Pancreas (tissue), 10 donors: ENCODE results near the gene MACROD2. TPM values are rescaled to one million over a fixed set of nuclear protein-coding genes. Genes with fewer than 3 reads are reported as not detected.

Experiments
- ATAC-seq, 4 donors: fragments of 200-7000 bp; cut with Tn5 transposase; one replicate each; pipeline versions ENCODE4 v1.8.0 to v1.9.1; 2020; ENCODE audit warnings: mild to moderate bottlenecking in 4 of 4, moderate library complexity in 4 of 4
- DNase-seq, 6 donors: peaks; one replicate each; pipeline ENCODE4 v3.0.0-alpha.2; 2020
- FAIRE-seq: peaks from 2 replicates; lab custom pipeline; 2012; peaks lifted over from hg19 to GRCh38; lab: Jason Lieb, UNC
- H3K27ac ChIP-seq, 4 donors: fragments of 200-600 bp; sonication (generic); 1 replicate in 3 of 4; 2 replicates in 1 of 4; pipeline versions ENCODE4 v1.5.0 to v1.8.0; 2020
- H3K27me3 ChIP-seq, 4 donors: fragments of 200-600 bp; one replicate each; pipeline ENCODE4 v1.8.0; 2021
- H3K36me3 ChIP-seq, 3 donors: fragments of 200-600 bp; sonication (generic) in 1 of 3; one replicate each; pipeline versions ENCODE4 v1.5.0 to v1.8.0; 2020 to 2021
- H3K4me1 ChIP-seq, 3 donors: fragments of 200-600 bp; one replicate each; pipeline ENCODE4 v1.8.0; 2021
- H3K4me3 ChIP-seq, 4 donors: fragments of 200-600 bp; sonication (generic) in 2 of 4; one replicate each; pipeline versions ENCODE4 v1.5.0 to v1.8.0; 2020 to 2021
- H3K9me3 ChIP-seq, 4 donors: fragments of 200-600 bp; one replicate each; pipeline ENCODE4 v1.8.0; 2021
- whole genome bisulfite sequencing, 2 donors: extraction: QIAGEN DNeasy Blood & Tissue Kit; methylation state at CpG; one replicate each; pipeline ENCODE4 v1.1.7; 2013; 5-methylcytosine and 5-hydroxymethylcytosine counted together
- intact Hi-C, 3 donors: fragments of 100-400 bp; cut with DNase I; formaldehyde crosslinking; loops; one replicate each; pipeline versions ENCODE4 v1.11.1 to v1.14.2; 2022
- polyA plus RNA-seq, 2 donors: library from polyadenylated mRNA; stranded (reverse); fragments of 200-250 nt; gene quantifications; one replicate each; pipeline ENCODE4 v1.2.3, GENCODE V29; 2013
- total RNA-seq, 6 donors: library from RNA; stranded (reverse); fragmentation: NEBNext Ultra II Directional in 4 of 6; extraction: Animal tissue kit (Norgen Biotek cat#: 25700) in 4 of 6; gene quantifications; one replicate each; pipeline versions ENCODE4 v1.2.1 to v1.2.4, GENCODE V29; 2021 to 2023
- TF ChIP-seq, protein P1 (sequence below), 4 donors: fragments of 200-600 bp; sonication (generic) in 3 of 4; IDR thresholded peaks; one replicate each; pipeline versions ENCODE4 v1.5.0 to v1.8.0; 2021; ENCODE audit warnings: antibody characterized with exemption in 4 of 4
- donor health status: healthy with polysubstance abuse.
- donor health status: DM: no; HTN: no; CAD: no; lungs with moderate emphysema.
- donor health status: DM: no; HTN: no; CAD: no.
- donor health status: control.
- donor health status: control.
- donor health status: Bipolar disorder and iron deficiency.
- donor health status: DM: yes; HTN: yes; CAD: no.
- donor health status: DM: no; HTN: no; CAD: no.
- donor health status: DM: no; HTN: no; CAD: no.
- donor health status: DM: yes; HTN: yes; CAD: no.

Gene MACROD2
- total and polyA plus RNA-seq, 8 donors, result 1.7 to 4.9 (median 2.7) TPM

GRCh38 chr20:15485519-15485918 is 1490.2 kb downstream of the MACROD2 start:
- 59 to 81% methylated on average over 2 of the region's 2 CpGs for WGBS, 2 donors
- FAIRE-seq (no peak), DNase-seq (no peak), ATAC-seq (no peak)
- H3K36me3 ChIP-seq, result no peaks in the 10 kb centered on the region
- no peaks in the 10 kb centered on the region for H3K4me1 ChIP-seq
- H3K9me3 ChIP-seq, result no peaks in the 10 kb centered on the region
- no peak overlapping the region for H3K4me3 ChIP-seq
- no peak overlapping the region for H3K27ac ChIP-seq
- intact Hi-C loops, result no loop called here
- H3K27me3 ChIP-seq, result no peaks in the 10 kb centered on the region
- TF ChIP-seq, protein P1, sequence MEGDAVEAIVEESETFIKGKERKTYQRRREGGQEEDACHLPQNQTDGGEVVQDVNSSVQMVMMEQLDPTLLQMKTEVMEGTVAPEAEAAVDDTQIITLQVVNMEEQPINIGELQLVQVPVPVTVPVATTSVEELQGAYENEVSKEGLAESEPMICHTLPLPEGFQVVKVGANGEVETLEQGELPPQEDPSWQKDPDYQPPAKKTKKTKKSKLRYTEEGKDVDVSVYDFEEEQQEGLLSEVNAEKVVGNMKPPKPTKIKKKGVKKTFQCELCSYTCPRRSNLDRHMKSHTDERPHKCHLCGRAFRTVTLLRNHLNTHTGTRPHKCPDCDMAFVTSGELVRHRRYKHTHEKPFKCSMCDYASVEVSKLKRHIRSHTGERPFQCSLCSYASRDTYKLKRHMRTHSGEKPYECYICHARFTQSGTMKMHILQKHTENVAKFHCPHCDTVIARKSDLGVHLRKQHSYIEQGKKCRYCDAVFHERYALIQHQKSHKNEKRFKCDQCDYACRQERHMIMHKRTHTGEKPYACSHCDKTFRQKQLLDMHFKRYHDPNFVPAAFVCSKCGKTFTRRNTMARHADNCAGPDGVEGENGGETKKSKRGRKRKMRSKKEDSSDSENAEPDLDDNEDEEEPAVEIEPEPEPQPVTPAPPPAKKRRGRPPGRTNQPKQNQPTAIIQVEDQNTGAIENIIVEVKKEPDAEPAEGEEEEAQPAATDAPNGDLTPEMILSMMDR (IDR thresholded peaks at IDR 0.05), result no peak

- DNase-seq (no peak), ATAC-seq (no peak), FAIRE-seq (no peak)
- Histone ChIP-seq H3K4me1 (no peaks in the 10 kb centered on the region), H3K27ac (no peak overlapping the region), H3K27me3 (no peaks in the 10 kb centered on the region), H3K9me3 (no peaks in the 10 kb centered on the region), H3K4me3 (no peak overlapping the region), H3K36me3 (no peaks in the 10 kb centered on the region)
- intact Hi-C loops, result no loop called here
- TF ChIP-seq, protein P1 (IDR thresholded peaks at IDR 0.05), result no peak
- 66 to 83% methylated on average over 2 of the region's 2 CpGs for WGBS, 2 donors
Measured at GRCh38 chr20:15487030-15487429, 1491.7 kb downstream of the MACROD2 start.

GRCh38 chr20:15487682-15488081 is 1492.4 kb downstream of the MACROD2 start:
- intact Hi-C loops, result no loop called here
- Histone ChIP-seq H3K4me1 (no peaks in the 10 kb centered on the region), H3K4me3 (no peak overlapping the region), H3K9me3 (no peaks in the 10 kb centered on the region), H3K27me3 (no peaks in the 10 kb centered on the region), H3K36me3 (no peaks in the 10 kb centered on the region), H3K27ac (no peak overlapping the region)
- FAIRE-seq, result no peak
- TF ChIP-seq, protein P1 (IDR thresholded peaks at IDR 0.05), result no peak
- ATAC-seq, result no peak
- 92 to 95% methylated on average over 2 of the region's 2 CpGs for WGBS, 2 donors
- DNase-seq, result no peak

- Histone ChIP-seq H3K4me1 (no peaks in the 10 kb centered on the region), H3K4me3 (no peak overlapping the region), H3K9me3 (no peaks in the 10 kb centered on the region), H3K36me3 (no peaks in the 10 kb centered on the region), H3K27me3 (no peaks in the 10 kb centered on the region), H3K27ac (no peak overlapping the region)
- DNase-seq, result no peak
- intact Hi-C loops, result no loop called here
- TF ChIP-seq, protein P1 (IDR thresholded peaks at IDR 0.05), result no peak
- FAIRE-seq, result no peak
- peak in 1 of 4 donors; percentile 36 for ATAC-seq
- WGBS, 2 donors, result 42 to 88% methylated on average over 1 of the region's 1 CpG
Measured at GRCh38 chr20:15491575-15491974, 1496.3 kb downstream of the MACROD2 start.

DNA sequence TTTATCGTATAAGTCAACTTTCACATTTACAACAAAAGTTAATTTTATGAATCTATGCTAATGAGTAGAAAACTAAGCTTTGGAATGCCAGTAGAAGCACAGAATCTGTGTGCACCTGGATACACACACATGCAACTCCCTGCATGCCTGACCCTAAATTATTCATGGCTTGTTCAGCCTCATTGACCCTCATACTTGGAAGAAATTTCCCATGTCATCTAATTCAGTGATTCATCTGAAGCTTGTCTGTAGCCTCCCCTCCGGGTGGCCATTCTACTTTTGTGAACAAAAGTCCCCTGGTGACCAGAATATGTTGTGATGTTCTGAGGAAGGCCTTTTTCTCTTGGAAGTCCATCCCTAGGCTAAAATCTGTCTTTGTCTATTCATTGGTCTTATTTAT is 1499.5 kb downstream of the MACROD2 start:
- FAIRE-seq (no peak), DNase-seq (no peak), ATAC-seq (no peak)
- intact Hi-C loops, result no loop called here
- Histone ChIP-seq H3K36me3 (no peaks in the 10 kb centered on the region), H3K4me1 (no peaks in the 10 kb centered on the region), H3K4me3 (no peak overlapping the region), H3K27ac (no peak overlapping the region), H3K9me3 (no peaks in the 10 kb centered on the region), H3K27me3 (no peaks in the 10 kb centered on the region)
- WGBS, 2 donors, result 74 to 77% methylated on average over 2 of the region's 2 CpGs
- TF ChIP-seq, protein P1 (IDR thresholded peaks at IDR 0.05), result no peak
